ENCODE measurements around the gene TAMM41. TPM values are rescaled to one million over a fixed set of nuclear protein-coding genes. Genes with fewer than 3 reads are reported as not detected.

Gene TAMM41
- total RNA-seq, 1 donor from 2014 or later = 8.6 TPM

- no peak overlapping the region for H3K4me3 ChIP-seq (ENCODE audit: low read depth, low read length)
- DNase-seq (ENCODE audit: low read depth) = no peak
- no peaks in the 10 kb centered on the region for H3K27me3 ChIP-seq (ENCODE audit: control insufficient read depth, insufficient read depth, low read length)
- no peak for TF ChIP-seq CTCF (IDR thresholded peaks at IDR 0.05; ENCODE audit: insufficient read depth, low read length, poor library complexity, severe bottlenecking)
- H3K36me3 ChIP-seq (ENCODE audit: control insufficient read depth, insufficient read depth, low read length) = no peaks in the 10 kb centered on the region
Observed at GRCh38 chr3:11794927-11795326, 51.8 kb downstream of the TAMM41 start.

GRCh38 chr3:11791339-11792200 is 55.1 kb downstream of the TAMM41 start:
- no peak for TF ChIP-seq CTCF (IDR thresholded peaks at IDR 0.05; ENCODE audit: insufficient read depth, low read length, poor library complexity, severe bottlenecking)
- H3K4me3 ChIP-seq (ENCODE audit: low read depth, low read length) = no peak overlapping the region
- H3K27me3 ChIP-seq (ENCODE audit: control insufficient read depth, insufficient read depth, low read length) = no peaks in the 10 kb centered on the region
- H3K36me3 ChIP-seq (ENCODE audit: control insufficient read depth, insufficient read depth, low read length) = no peaks in the 10 kb centered on the region
- DNase-seq (ENCODE audit: low read depth) = no peak

GRCh38 chr3:11789412-11789811 is 57.3 kb downstream of the TAMM41 start:
- TF ChIP-seq CTCF (IDR thresholded peaks at IDR 0.05; ENCODE audit: insufficient read depth, low read length, poor library complexity, severe bottlenecking) = no peak
- H3K27me3 ChIP-seq (ENCODE audit: control insufficient read depth, insufficient read depth, low read length) = no peaks in the 10 kb centered on the region
- DNase-seq (ENCODE audit: low read depth) = no peak
- no peaks in the 10 kb centered on the region for H3K36me3 ChIP-seq (ENCODE audit: control insufficient read depth, insufficient read depth, low read length)
- H3K4me3 ChIP-seq (ENCODE audit: low read depth, low read length) = no peak overlapping the region

- H3K27me3 ChIP-seq (ENCODE audit: control insufficient read depth, insufficient read depth, low read length) = no peaks in the 10 kb centered on the region
- H3K4me3 ChIP-seq (ENCODE audit: low read depth, low read length) = no peak overlapping the region
- DNase-seq (ENCODE audit: low read depth) = no peak
- no peaks in the 10 kb centered on the region for H3K36me3 ChIP-seq (ENCODE audit: control insufficient read depth, insufficient read depth, low read length)
- no peak for TF ChIP-seq CTCF (IDR thresholded peaks at IDR 0.05; ENCODE audit: insufficient read depth, low read length, poor library complexity, severe bottlenecking)
Observed at GRCh38 chr3:11784971-11785377, 61.7 kb downstream of the TAMM41 start.

- no peak for DNase-seq (ENCODE audit: low read depth)
- H3K36me3 ChIP-seq (ENCODE audit: control insufficient read depth, insufficient read depth, low read length) = no peaks in the 10 kb centered on the region
- TF ChIP-seq CTCF (IDR thresholded peaks at IDR 0.05; ENCODE audit: insufficient read depth, low read length, poor library complexity, severe bottlenecking) = no peak
- H3K4me3 ChIP-seq (ENCODE audit: low read depth, low read length) = no peak overlapping the region
- H3K27me3 ChIP-seq (ENCODE audit: control insufficient read depth, insufficient read depth, low read length) = no peaks in the 10 kb centered on the region
Observed at GRCh38 chr3:11780341-11780740, 66.3 kb downstream of the TAMM41 start.

- no peak overlapping the region for H3K4me3 ChIP-seq (ENCODE audit: low read depth, low read length)
- DNase-seq (ENCODE audit: low read depth) = no peak
- TF ChIP-seq CTCF (IDR thresholded peaks at IDR 0.05; ENCODE audit: insufficient read depth, low read length, poor library complexity, severe bottlenecking) = no peak
- H3K27me3 ChIP-seq (ENCODE audit: control insufficient read depth, insufficient read depth, low read length) = no peaks in the 10 kb centered on the region
- no peaks in the 10 kb centered on the region for H3K36me3 ChIP-seq (ENCODE audit: control insufficient read depth, insufficient read depth, low read length)
Observed at GRCh38 chr3:11779626-11780025, 67.1 kb downstream of the TAMM41 start.

All from kidney epithelial cell (primary cell).